COR-L47 (cell line): ENCODE data around the gene SLC7A11.
"Not testable (repeated sequence)": the region's sequence is repeated elsewhere in the genome, so short reads cannot be mapped to it uniquely, and the experiment has no call there.

Source experiments
- DNase-seq: peaks from one replicate; lab custom pipeline; 2025; lab: John Stamatoyannopoulos, UW

Gene SLC7A11

DNA sequence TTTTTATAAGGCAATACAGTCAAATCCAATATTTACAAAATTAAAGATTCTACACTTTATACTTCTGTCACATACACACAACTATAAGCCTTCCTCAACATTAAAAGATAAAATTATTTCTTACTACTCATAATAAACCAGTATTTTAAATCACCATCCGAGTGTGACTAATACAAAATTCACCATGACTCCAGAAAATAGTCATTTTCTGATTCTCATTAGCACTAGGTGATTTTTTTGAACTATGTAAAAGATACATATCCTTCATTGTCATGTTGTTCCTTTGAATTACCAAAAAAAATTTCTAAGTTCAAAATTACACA, 646 bp upstream of the SLC7A11 start:
- no peak for DNase-seq

DNA sequence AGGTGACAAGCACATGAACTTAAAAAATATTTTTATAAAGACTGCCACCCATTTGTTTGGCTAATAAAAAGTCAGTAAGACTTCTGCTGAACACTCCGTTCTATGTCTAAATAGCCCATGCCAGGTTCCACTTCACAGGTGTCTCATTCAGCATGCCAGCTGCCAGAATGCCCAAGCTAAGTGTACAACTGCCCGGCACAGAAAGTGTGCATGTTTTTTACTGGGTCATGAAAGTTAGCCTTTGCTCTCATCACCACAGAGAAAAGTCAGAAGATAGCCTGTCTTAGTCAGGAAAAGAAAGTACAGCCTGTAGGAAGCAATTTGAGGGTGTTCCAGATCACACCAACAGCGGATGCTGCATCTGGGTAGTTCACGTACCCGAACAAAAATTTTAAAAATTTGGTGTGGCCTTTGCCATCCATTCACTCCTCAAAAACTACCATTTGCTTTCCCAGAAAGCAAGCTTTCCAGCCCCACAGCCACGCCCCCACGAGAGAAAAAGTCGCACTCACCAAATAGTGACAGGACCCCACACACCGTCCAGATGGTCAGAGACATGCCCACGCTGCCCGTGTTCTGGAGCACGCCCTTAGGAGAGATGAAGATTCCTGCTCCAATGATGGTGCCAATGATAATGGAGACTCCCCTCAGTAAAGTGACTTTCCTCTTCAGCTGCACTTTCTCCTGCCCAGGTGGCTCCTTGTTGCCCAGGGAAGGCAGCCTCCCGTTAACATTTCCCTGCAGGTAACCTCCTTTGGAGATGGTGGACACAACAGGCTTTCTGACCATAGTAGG, 671 bp downstream of the SLC7A11 start:
- no peak for DNase-seq

GRCh38 chr4:138239491-138239890, 2.7 kb downstream of the SLC7A11 start:
- no peak for DNase-seq

DNA sequence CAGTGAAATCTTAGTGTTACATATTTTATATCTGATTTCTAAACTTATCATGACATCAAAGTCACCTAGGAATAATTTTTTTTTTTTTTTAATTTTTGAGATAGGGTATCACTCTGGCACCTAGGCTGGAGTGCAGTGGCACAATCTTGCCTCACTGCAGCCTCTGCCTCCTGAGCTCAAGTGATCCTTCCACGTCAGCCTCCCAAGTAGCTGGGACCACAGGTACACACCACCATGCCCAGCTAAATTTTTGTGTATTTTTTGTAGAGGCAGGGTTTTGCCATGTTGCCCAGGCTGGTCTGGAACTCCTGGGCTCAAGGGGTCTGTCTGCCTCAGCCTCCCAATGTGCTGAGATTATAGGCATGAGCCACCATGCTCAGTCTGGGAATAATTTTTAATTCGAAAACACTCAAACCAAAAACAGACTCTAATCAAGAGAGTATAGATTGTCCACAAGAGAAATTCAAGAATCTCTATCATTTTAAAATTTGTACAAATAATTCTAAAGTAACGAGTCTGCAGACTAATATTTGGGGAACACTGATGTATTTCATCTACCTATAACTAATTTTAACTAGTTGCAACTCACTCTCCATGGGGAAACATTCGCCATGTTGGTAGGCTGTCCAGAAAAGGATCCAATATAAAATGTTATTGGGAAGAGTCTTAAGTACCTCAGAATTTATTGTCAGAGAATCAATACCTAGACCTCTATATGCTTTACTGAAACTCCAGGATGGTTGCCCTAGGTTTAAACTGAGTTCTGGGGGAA, 3.4 kb downstream of the SLC7A11 start:
- DNase-seq: no peak

DNA sequence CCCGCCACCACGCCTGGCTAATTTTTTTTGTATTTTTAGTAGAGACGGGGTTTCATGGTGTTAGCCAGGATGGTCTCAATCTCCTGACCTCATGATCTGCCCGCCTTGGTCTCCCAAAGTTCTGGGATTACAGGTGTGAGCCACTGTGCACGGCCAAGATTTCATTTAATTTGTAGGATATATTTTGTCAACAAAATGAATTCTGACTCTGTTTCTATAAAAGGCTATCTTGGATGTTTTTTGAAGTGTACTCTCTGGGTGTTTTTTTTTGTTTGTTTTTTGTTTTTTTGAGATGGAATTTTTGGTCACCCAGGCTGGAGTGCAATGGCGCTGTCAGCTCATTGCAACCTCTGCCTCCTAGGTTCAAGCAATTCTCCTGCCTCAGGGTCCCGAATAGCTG, 5.0 kb downstream of the SLC7A11 start:
- not testable (repeated sequence) for DNase-seq

- DNase-seq: no peak
These were observed 6.1 kb downstream of the SLC7A11 start for GRCh38 chr4:138236037-138236436.

DNA sequence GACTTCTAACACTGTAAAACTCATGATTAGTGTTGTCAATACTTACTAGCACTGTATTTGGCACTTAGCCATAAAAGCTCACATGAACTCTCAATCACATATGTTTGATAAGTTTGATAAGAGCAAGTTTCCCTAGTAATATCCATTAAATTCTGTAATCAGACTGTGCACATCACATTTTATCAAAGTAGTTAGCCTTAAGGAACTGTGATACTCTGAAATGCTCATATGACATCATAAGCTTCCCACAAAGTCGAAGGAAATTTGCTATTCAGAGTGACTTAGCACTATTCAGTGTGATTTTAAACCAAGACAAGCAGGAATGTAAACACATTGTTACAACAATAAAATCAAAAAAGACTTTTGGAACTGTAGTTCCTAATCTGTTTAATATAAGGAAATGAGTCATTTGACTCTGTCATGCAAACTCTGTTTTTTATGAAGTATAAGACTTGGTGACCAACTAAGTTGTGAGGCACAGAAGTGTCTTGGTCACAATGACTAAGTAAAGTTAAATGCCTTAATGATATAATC, 6.7 kb downstream of the SLC7A11 start:
- no peak for DNase-seq

DNA sequence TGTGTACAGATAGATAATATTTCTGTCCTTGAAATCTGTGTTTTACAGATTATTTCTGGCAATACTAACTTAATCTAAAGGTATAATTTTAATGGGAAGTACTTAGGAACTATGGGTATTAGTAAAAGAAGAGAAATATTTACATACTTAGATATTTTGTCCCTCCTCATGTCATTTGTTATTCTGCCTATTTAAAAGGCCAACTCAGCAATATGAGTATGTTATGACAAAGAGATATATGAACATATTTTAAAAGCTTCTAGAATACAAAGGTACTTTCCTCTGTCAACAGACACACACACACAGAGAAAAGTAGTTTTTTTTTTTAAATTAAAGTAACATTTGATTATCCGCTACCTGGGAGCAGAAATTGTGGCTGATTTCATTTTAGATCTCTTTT, 7.9 kb downstream of the SLC7A11 start:
- DNase-seq: no peak

- DNase-seq: no peak
These were observed 8.7 kb downstream of the SLC7A11 start for GRCh38 chr4:138233313-138234034.

DNA sequence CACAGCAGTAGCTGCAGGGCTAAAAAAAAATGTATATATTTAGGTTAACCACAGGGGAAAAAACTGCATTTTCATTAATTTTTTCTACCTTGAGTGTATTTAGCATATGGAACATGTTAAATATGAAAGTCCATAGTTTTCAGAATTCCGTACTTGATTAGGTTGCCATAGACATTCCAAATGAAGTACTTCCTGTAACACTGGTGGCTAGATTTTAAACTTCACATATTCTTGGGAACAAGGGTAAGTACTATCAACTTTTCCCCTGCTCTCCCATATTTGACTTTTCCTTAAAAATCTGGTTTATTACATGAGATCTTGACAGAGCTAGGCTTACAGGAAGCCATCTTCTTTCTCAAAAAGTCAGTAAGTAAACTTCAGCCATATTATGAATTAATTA, 9.8 kb downstream of the SLC7A11 start:
- DNase-seq: no peak

GRCh38 chr4:138230048-138230447, 12.1 kb downstream of the SLC7A11 start:
- DNase-seq: no peak

- DNase-seq: no peak
These were observed 13.0 kb downstream of the SLC7A11 start for GRCh38 chr4:138229160-138229559.

DNA sequence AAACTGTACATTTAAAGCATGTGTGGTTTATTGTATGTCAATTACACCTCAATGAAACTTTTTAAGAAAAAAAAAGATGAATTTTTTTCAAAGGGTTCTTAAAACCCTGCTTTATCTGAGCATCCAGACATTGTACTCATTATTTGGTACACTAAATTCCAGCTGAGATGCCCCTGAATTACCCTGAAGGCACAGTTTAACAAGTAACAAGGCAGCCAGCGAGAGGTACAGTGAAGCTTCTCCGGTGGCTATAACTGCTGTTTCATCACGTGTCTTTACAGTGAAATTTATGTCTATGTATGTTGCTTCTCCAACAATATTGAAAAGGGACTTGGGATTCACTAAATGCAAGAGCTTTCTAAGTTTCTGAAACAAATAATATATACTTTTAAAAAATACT, 15.8 kb downstream of the SLC7A11 start:
- no peak for DNase-seq

DNA sequence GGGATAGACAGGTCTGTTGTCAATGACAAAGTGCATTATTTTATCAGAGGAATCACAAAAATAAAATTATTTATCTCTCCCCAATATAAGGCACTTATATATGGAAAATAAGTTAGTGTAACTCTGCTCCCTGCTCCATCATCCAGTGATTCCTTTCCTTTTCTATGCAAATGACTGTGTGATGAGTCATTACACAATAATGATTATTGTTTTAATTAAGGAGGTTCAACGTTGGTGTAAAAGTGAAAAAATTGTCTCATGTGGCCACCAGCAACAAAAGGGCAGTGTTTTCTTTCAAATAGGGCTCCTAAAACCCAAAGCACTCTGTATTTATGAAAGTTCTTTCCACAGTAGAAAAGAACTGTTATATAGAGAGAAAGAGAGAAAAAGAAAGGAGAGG, 16.7 kb downstream of the SLC7A11 start:
- DNase-seq: no peak

DNA sequence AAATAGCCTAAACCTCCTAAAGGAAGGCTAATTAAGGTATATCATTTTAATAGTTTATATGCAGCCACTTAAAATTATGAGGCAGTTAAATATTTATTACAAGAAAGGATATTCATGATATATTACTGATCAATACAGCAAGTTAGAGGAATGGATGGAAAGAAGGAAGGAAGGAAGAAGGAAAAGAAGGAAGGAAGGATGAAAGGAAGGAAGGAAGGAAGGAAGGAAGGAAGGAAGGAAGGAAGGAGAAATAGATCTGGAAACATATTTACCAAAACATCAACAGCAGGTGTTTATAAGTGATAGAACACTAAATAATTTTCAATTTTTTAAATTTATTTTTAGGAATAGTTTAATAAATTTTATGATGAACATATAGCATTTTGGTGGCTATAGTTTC, 17.5 kb downstream of the SLC7A11 start:
- DNase-seq: no peak

- peak; percentile 17 for DNase-seq
These were observed 18.8 kb downstream of the SLC7A11 start for GRCh38 chr4:138223231-138223910.

GRCh38 chr4:138222046-138222445, 20.1 kb downstream of the SLC7A11 start:
- DNase-seq: no peak

DNA sequence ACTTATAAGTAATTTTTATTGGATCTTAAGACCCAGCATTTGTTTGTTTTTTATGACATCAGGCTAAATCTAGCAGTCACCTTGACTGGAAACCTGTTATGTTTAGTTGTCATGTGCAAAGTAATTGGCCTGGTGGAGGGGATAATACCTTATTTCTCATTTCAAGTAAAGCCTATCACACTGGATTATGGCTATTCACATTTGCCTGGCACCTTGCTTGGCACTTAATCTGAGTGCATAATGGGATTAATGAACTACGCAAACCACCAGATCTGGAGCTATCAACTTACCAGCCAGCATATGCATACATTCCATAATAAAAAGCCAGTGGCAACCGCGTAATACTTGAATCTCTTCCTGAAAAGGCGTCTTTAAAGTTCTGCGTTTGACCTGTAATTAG, 23.2 kb downstream of the SLC7A11 start:
- DNase-seq: no peak

GRCh38 chr4:138217567-138217966, 24.6 kb downstream of the SLC7A11 start:
- no peak for DNase-seq

GRCh38 chr4:138216272-138216867, 25.8 kb downstream of the SLC7A11 start:
- no peak for DNase-seq

DNA sequence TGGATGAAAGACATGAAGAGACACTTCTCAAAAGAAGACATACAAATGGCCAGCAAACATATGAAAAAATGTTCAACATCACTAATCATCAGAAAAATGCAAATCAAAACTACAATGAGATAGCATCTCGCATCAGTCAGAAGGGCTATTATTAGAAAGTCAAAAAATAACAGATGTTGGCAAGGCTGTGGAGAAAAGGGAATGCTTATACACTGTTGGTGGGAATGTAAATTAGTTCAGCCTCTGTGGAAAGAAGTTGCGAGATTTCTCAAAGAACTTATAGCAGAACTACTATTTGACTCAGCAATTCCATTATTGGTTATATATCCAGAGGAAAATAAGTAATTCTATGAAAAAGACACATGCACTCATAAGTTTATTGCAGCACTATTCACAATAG, 31.6 kb downstream of the SLC7A11 start:
- DNase-seq: not testable (repeated sequence)

- no peak for DNase-seq
These were observed 33.1 kb downstream of the SLC7A11 start for GRCh38 chr4:138209094-138209493.
